IMR-90 (cell line): Measurements from ENCODE around the gene FSTL3. TPM values are rescaled to one million over a fixed set of nuclear protein-coding genes. Genes with fewer than 3 reads are reported as not detected.

Experiments used
- ATAC-seq: fragments of 200-7000 bp; cut with Tn5 transposase; 2 replicates; pipeline ENCODE4 v1.9.1; 2020; ENCODE audit warnings: low read depth, mild to moderate bottlenecking, moderate library complexity
- BruUV-seq: library from RNA; stranded (reverse); fragments of 400-500 nt; replicated peaks from 2 replicates; lab custom pipeline; 2021; lab: Mats Ljungman, UMichigan
- CTCF ChIA-PET: fragments of 300-600 bp; formaldehyde crosslinking; extraction: SDS; loops from one replicate; lab custom pipeline; 2021; ENCODE audit warnings: antibody characterized with exemption; lab: Yijun Ruan, JAX
- POLR2A ChIA-PET: fragments of 300-600 bp; sonication (Branson Sonifier 250); formaldehyde crosslinking; loops from one replicate; lab custom pipeline; 2022; ENCODE audit warnings: antibody characterized with exemption; ENCODE audit not compliant: unreplicated experiment; lab: Charles Lee
- DNase-seq: peaks from one replicate; pipeline ENCODE4 v3.0.0; 2013
- H2AFZ ChIP-seq: replicated peaks from 2 replicates; pipeline ENCODE3; 2013; ENCODE audit warnings: low read length, mild to moderate bottlenecking; ENCODE audit not compliant: poor library complexity
- H2AK5ac ChIP-seq: 2 replicates; pipeline ENCODE4 v1.6.1; 2013; ENCODE audit warnings: low read depth, low read length, inconsistent platforms
- H2AK9ac ChIP-seq: replicated peaks from 2 replicates; pipeline ENCODE3; 2013; ENCODE audit warnings: mild to moderate bottlenecking, low read depth, low read length, moderate library complexity; ENCODE audit not compliant: poor library complexity
- H2BK120ac ChIP-seq: 2 replicates; pipeline ENCODE4 v1.6.1; 2013; ENCODE audit warnings: low read depth, low read length, inconsistent platforms
- H2BK15ac ChIP-seq: 3 replicates; pipeline ENCODE4 v1.6.1; 2013; ENCODE audit warnings: low read depth, low read length, inconsistent platforms
- H2BK20ac ChIP-seq: 2 replicates; pipeline ENCODE4 v1.6.1; 2013; ENCODE audit warnings: low read depth, mild to moderate bottlenecking, inconsistent platforms, low read length, moderate library complexity
- H2BK5ac ChIP-seq: 2 replicates; pipeline ENCODE4 v1.6.1; 2013; ENCODE audit warnings: mild to moderate bottlenecking, low read depth, low read length, inconsistent platforms; ENCODE audit not compliant: poor library complexity, severe bottlenecking
- H3K14ac ChIP-seq: replicated peaks from 2 replicates; pipeline ENCODE4 v1.6.1; 2013; ENCODE audit warnings: low read depth, low read length, inconsistent platforms
- H3K18ac ChIP-seq: 2 replicates; pipeline ENCODE4 v1.6.1; 2013; ENCODE audit warnings: low read depth, low read length, control low read depth
- H3K23ac ChIP-seq: 2 replicates; pipeline ENCODE4 v1.6.1; 2013; ENCODE audit warnings: low read depth, low read length, inconsistent platforms
- H3K27ac ChIP-seq: 2 replicates; pipeline ENCODE4 v1.5.1; 2013; ENCODE audit warnings: mild to moderate bottlenecking, control low read depth, low read length; ENCODE audit not compliant: insufficient read depth
- H3K27me3 ChIP-seq: 2 replicates; pipeline ENCODE4 v1.6.1; 2013; ENCODE audit warnings: low read length; ENCODE audit not compliant: control insufficient read depth, insufficient read depth
- H3K36me3 ChIP-seq: 2 replicates; pipeline ENCODE4 v1.6.1; 2013; ENCODE audit warnings: low read length, mixed read lengths; ENCODE audit not compliant: control insufficient read depth, insufficient read depth
- H3K4ac ChIP-seq: 2 replicates; pipeline ENCODE4 v1.6.1; 2013; ENCODE audit warnings: low read depth, low read length, inconsistent platforms
- H3K4me1 ChIP-seq: 2 replicates; pipeline ENCODE4 v1.6.1; 2013; ENCODE audit warnings: low read length, mixed read lengths; ENCODE audit not compliant: control insufficient read depth, insufficient read depth
- H3K4me2 ChIP-seq: 2 replicates; pipeline ENCODE4 v1.6.1; 2013; ENCODE audit warnings: low read depth, mild to moderate bottlenecking, control low read depth, low read length, moderate library complexity
- H3K4me3 ChIP-seq: 2 replicates; pipeline ENCODE4 v1.5.1; 2013; ENCODE audit warnings: low read depth, mild to moderate bottlenecking, control low read depth, low read length, moderate library complexity; ENCODE audit not compliant: insufficient read depth
- H3K56ac ChIP-seq: 2 replicates; pipeline ENCODE4 v1.6.1; 2013; ENCODE audit warnings: low read length, inconsistent platforms; ENCODE audit not compliant: insufficient read depth; ENCODE audit errors: extremely low read depth
- H3K79me1 ChIP-seq, 2 experiments: 2 replicates each; pipeline ENCODE4 v1.6.1; 2013; ENCODE audit warnings: low read length in 2 of 2, inconsistent platforms in 1 of 2, low read depth in 1 of 2
- H3K9ac ChIP-seq: 2 replicates; pipeline ENCODE4 v1.6.1; 2013; ENCODE audit warnings: low read depth, low read length, control low read depth
- H3K9me1 ChIP-seq: 2 replicates; pipeline ENCODE4 v1.6.1; 2013; ENCODE audit warnings: low read length, inconsistent platforms; ENCODE audit not compliant: insufficient read depth
- H3K9me3 ChIP-seq: 2 replicates; pipeline ENCODE4 v1.6.1; 2013; ENCODE audit warnings: low read length; ENCODE audit not compliant: control insufficient read depth, insufficient read depth
- H4K20me1 ChIP-seq: 2 replicates; pipeline ENCODE4 v1.6.1; 2013; ENCODE audit warnings: low read length, inconsistent platforms; ENCODE audit not compliant: insufficient read depth
- H4K5ac ChIP-seq: 2 replicates; pipeline ENCODE4 v1.6.1; 2013; ENCODE audit warnings: mild to moderate bottlenecking, low read depth, low read length, control low read depth
- H4K8ac ChIP-seq, 2 experiments: 2 replicates each; pipeline ENCODE4 v1.6.1; 2013; ENCODE audit warnings: low read depth in 2 of 2, low read length in 2 of 2, control low read depth in 1 of 2, inconsistent platforms in 1 of 2
- H4K91ac ChIP-seq: 2 replicates; pipeline ENCODE4 v1.6.1; 2013; ENCODE audit warnings: low read depth, low read length, inconsistent platforms; ENCODE audit not compliant: insufficient read depth
- BHLHE40 ChIP-seq: fragments of 150-350 bp; IDR thresholded peaks from 2 replicates; pipeline ENCODE4 v1.6.1; 2016; ENCODE audit warnings: mild to moderate bottlenecking, low read depth, low read length
- CEBPB ChIP-seq: IDR thresholded peaks from 2 replicates; pipeline ENCODE4 v1.6.1; 2012; ENCODE audit warnings: low read depth, low read length, improper control_type of control experiment
- MAFK ChIP-seq: IDR thresholded peaks from 2 replicates; pipeline ENCODE4 v1.6.1; 2012; ENCODE audit warnings: low read depth, low read length, improper control_type of control experiment
- NFE2L2 ChIP-seq: fragments of 150-350 bp; IDR thresholded peaks from 2 replicates; pipeline ENCODE4 v1.6.1; 2016; ENCODE audit warnings: low read depth, mild to moderate bottlenecking, low read length
- SMC3 ChIP-seq: fragments of 150-350 bp; IDR thresholded peaks from 2 replicates; pipeline ENCODE4 v1.6.1; 2016; ENCODE audit warnings: low read depth, mild to moderate bottlenecking, antibody characterized with exemption, low read length, moderate library complexity
- WGBS, 2 experiments: methylation state at CpG; one replicate each; pipeline versions ENCODE4 v1.1.5 to v1.1.7; 2013; ENCODE audit warnings: missing lambda C conversion rate in 2 of 2; ENCODE audit not compliant: insufficient read length in 1 of 2; ENCODE audit errors: extremely low coverage in 2 of 2; 5-methylcytosine and 5-hydroxymethylcytosine counted together
- dilution Hi-C: fragments of 300-500 bp; cut with HindIII; formaldehyde crosslinking; loops from one replicate; pipeline ENCODE4 v1.14.3; 2018; ENCODE audit warnings: low sequenced_read_pairs; ENCODE audit not compliant: unreplicated experiment
- in situ Hi-C: fragments of 300-500 bp; cut with MboI; formaldehyde crosslinking; loops from 3 replicates; pipeline ENCODE4 v1.14.3; 2019; ENCODE audit warnings: low sequenced_read_pairs, inconsistent platforms, mixed read lengths
- intact Hi-C: fragments of 100-400 bp; cut with micrococcal nuclease; formaldehyde crosslinking; loops from 2 replicates; pipeline ENCODE4 v1.10.0; 2022
- polyA plus RNA-seq, 3 experiments: library from polyadenylated mRNA; depleted of rRNA; stranded (reverse); fragments of >200 nt; gene quantifications; 2 replicates each; pipeline ENCODE4 v1.2.3, GENCODE V29; 2012; ENCODE audit warnings: low replicate concordance in 1 of 3
- total RNA-seq: library from RNA; depleted of rRNA; stranded (reverse); fragments of >200 nt; gene quantifications from 2 replicates; pipeline ENCODE4 v1.2.3, GENCODE V29; 2012

The FSTL3 gene
- total and polyA plus RNA-seq, 2 of the 4 experiments (the other 2 are of a cell fraction) = 32.3 to 76.9 TPM

DNA sequence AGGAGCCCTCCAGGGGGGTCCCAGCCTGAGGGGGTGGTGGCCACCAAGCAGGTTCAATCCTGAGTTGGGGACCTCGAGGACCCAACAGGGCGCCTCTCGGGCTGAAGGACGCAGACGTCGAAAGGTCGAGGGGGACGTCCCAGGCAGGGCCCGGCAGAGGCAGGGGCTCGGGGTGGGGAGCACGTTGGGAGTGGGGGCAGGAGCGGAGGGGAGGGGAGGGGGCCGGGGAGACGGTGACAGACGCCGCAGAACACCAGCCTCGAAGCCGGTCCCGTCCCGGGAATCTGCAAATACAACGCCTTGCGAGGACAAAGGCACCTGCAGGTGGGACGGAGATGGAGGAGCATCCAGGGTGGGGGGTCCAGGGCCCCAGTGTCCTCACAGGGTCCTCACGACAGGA, 32.5 kb upstream of the FSTL3 start:
- no peak overlapping the region for H2AK5ac ChIP-seq
- no peak overlapping the region for H3K4ac ChIP-seq
- POLR2A ChIA-PET = no interaction called here

More for the DNA sequence above, 32.5 kb upstream of the FSTL3 start:
- Histone ChIP-seq H3K4me3 (no peak overlapping the region), H4K8ac (no peak overlapping the region), H3K4me1 (peaks cover 3% of the 10 kb centered on the region), H3K27me3 (no peaks in the 10 kb centered on the region), H4K91ac (no peak overlapping the region), H3K27ac (no peak overlapping the region), H2BK5ac (no peak overlapping the region), H3K18ac (no peak overlapping the region), H2AFZ (no peak overlapping the region), H3K14ac (no peak overlapping the region), H3K4me2 (no peak overlapping the region), H3K9me3 (no peaks in the 10 kb centered on the region), H4K5ac (no peak overlapping the region), H2BK120ac (no peak overlapping the region), H3K9ac (no peak overlapping the region), H2BK20ac (no peak overlapping the region), H3K9me1 (no peaks in the 10 kb centered on the region), H2BK15ac (no peak overlapping the region), H3K36me3 (peaks cover 33% of the 10 kb centered on the region), H4K20me1 (peaks cover 5% of the 10 kb centered on the region; the same call in 1 of the 2 replicates), H3K79me1 (no peaks in the 10 kb centered on the region; a peak in 1 of 4 replicates), H3K56ac (no peak overlapping the region), H3K23ac (no peak overlapping the region), H2AK9ac (no peak overlapping the region)
- BruUV-seq = no TSS peak
- intact Hi-C loops (no loop called here), in situ Hi-C loops (no loop called here), dilution Hi-C loops (no loop called here)
- CTCF ChIA-PET = no interaction called here
- DNase-seq (no peak), ATAC-seq (no peak)
- TF ChIP-seq MAFK (no peak), SMC3 (no peak), CEBPB (no peak), BHLHE40 (no peak), NFE2L2 (no peak)
- WGBS, 2 experiments = 93% methylated on average over 6 of the region's 24 CpGs; no CpG with 5 or more reads in 1 of the 2 experiments
